SK-N-SH (cell line): ENCODE results near the gene CR1. TPM values are rescaled to one million over a fixed set of nuclear protein-coding genes. Genes with fewer than 3 reads are reported as not detected.
"Not testable (repeated sequence)": the region's sequence is repeated elsewhere in the genome, so short reads cannot be mapped to it uniquely, and the experiment has no call there.

Experiments used
- CTCF ChIA-PET: fragments of 300-600, 350-600 bp; formaldehyde crosslinking; extraction: SDS; loops from one replicate; lab custom pipeline; 2021; lab: Yijun Ruan, JAX
- POLR2A ChIA-PET: fragments of 350-600 bp; sonication (Branson Sonifier 250); formaldehyde crosslinking; extraction: SDS; loops from one replicate; lab custom pipeline; 2020; ENCODE audit warnings: antibody characterized with exemption, inconsistent platforms; lab: Yijun Ruan, JAX
- DNase-seq: peaks from one replicate; pipeline ENCODE4 v3.0.0; 2012
- H2AFZ ChIP-seq: fragments of 200-600 bp; sonication (generic); 2 replicates; pipeline ENCODE4 v1.8.1; 2016; ENCODE audit warnings: antibody characterized with exemption, mild to moderate bottlenecking, low read depth
- H3F3A ChIP-seq: fragments of 200-600 bp; sonication (generic); replicated peaks from 2 replicates; pipeline ENCODE3; 2016; ENCODE audit warnings: antibody characterized with exemption, mild to moderate bottlenecking; ENCODE audit not compliant: insufficient read depth
- H3K27ac ChIP-seq, 2 experiments: fragments of 200-500 bp in 1 of 2; fragments of 200-600 bp in 1 of 2; sonication (Bioruptor generic) in 1 of 2; sonication (generic), shearing (Covaris generic) in 1 of 2; 2 replicates each; pipeline versions ENCODE4 v1.5.1 to v1.6.1; 2014 to 2016; ENCODE audit warnings: low read depth in 2 of 2, inconsistent platforms in 1 of 2, low read length in 1 of 2, mild to moderate bottlenecking in 1 of 2, mixed read lengths in 1 of 2
- H3K27me3 ChIP-seq: fragments of 200-600 bp; sonication (generic), shearing (Covaris generic); 2 replicates; pipeline ENCODE4 v1.6.1; 2016; ENCODE audit warnings: mixed run types; ENCODE audit not compliant: insufficient read depth
- H3K36me3 ChIP-seq, 2 experiments: fragments of 200-500 bp in 1 of 2; fragments of 200-600 bp in 1 of 2; sonication (Bioruptor generic) in 1 of 2; sonication (generic) in 1 of 2; replicated peaks in 1 of 2; 2 replicates each; pipeline versions ENCODE3 to v1.5.1; 2014 to 2016; ENCODE audit warnings: low read length in 1 of 2, mild to moderate bottlenecking in 1 of 2; ENCODE audit not compliant: insufficient read depth in 2 of 2, control insufficient read depth in 1 of 2
- H3K4me1 ChIP-seq, 2 experiments: fragments of 200-500 bp in 1 of 2; fragments of 200-600 bp in 1 of 2; sonication (Bioruptor generic) in 1 of 2; sonication (generic), shearing (Covaris generic) in 1 of 2; 2 replicates each; pipeline versions ENCODE4 v1.5.1 to v1.6.1; 2014 to 2016; ENCODE audit warnings: low read depth in 1 of 2, low read length in 1 of 2, mixed run types in 1 of 2; ENCODE audit not compliant: insufficient read depth in 2 of 2, control insufficient read depth in 1 of 2
- H3K4me2 ChIP-seq: fragments of 200-600 bp; sonication (generic), shearing (Covaris generic); 2 replicates; pipeline ENCODE4 v1.6.1; 2017; ENCODE audit warnings: mixed run types
- H3K4me3 ChIP-seq, 2 experiments: fragments of 200-500 bp in 1 of 2; fragments of 200-600 bp in 1 of 2; sonication (Bioruptor generic) in 1 of 2; sonication (generic), shearing (Covaris generic) in 1 of 2; 2 replicates each; pipeline versions ENCODE4 v1.5.1 to v1.8.1; 2014 to 2016; ENCODE audit warnings: low read depth in 2 of 2, inconsistent platforms in 1 of 2, low read length in 1 of 2, mild to moderate bottlenecking in 1 of 2, mixed read lengths in 1 of 2, moderate library complexity in 1 of 2
- H3K79me2 ChIP-seq: fragments of 200-600 bp; sonication (generic); 2 replicates; pipeline ENCODE4 v1.8.1; 2017; ENCODE audit warnings: mild to moderate bottlenecking; ENCODE audit not compliant: insufficient read depth
- H3K9ac ChIP-seq: fragments of 200-600 bp; sonication (generic); 2 replicates; pipeline ENCODE4 v1.6.1; 2017; ENCODE audit warnings: mixed run types
- H3K9me2 ChIP-seq: fragments of 200-600 bp; sonication (generic); 2 replicates; pipeline ENCODE4 v1.6.1; 2017; ENCODE audit warnings: mixed run types
- H3K9me3 ChIP-seq: fragments of 200-600 bp; sonication (generic); 2 replicates; pipeline ENCODE4 v1.6.1; 2017; ENCODE audit warnings: mixed run types, mild to moderate bottlenecking, moderate library complexity
- H4K20me1 ChIP-seq: fragments of 200-600 bp; sonication (generic); 2 replicates; pipeline ENCODE4 v1.6.1; 2017; ENCODE audit warnings: mild to moderate bottlenecking, mixed run types; ENCODE audit not compliant: insufficient read depth
- EP300 ChIP-seq, 2 experiments: IDR thresholded peaks; 2 replicates each; pipeline versions ENCODE4 v1.4.0 to v1.6.1; 2012; ENCODE audit warnings: borderline replicate concordance in 1 of 2, low read depth in 1 of 2, low read length in 1 of 2
- EZH2phosphoT487 ChIP-seq: fragments of 200-600 bp; sonication (generic); IDR thresholded peaks from 2 replicates; pipeline ENCODE4 v1.6.1; 2017; ENCODE audit warnings: low read depth, mixed run types, mild to moderate bottlenecking, antibody characterized with exemption, moderate library complexity, borderline replicate concordance
- FOSL2 ChIP-seq: IDR thresholded peaks from 2 replicates; pipeline ENCODE4 v1.4.0; 2012; ENCODE audit warnings: low read depth, mild to moderate bottlenecking, moderate library complexity, borderline replicate concordance
- FOXM1 ChIP-seq: IDR thresholded peaks from 2 replicates; pipeline ENCODE4 v1.4.0; 2012; ENCODE audit warnings: low read depth, mild to moderate bottlenecking
- JUND ChIP-seq: IDR thresholded peaks from 2 replicates; pipeline ENCODE4 v1.4.0; 2012
- NFIC ChIP-seq: IDR thresholded peaks from 2 replicates; pipeline ENCODE4 v1.4.0; 2012; ENCODE audit warnings: borderline replicate concordance
- NRF1 ChIP-seq: IDR thresholded peaks from 2 replicates; pipeline ENCODE4 v1.6.1; 2012; ENCODE audit warnings: low read depth, mild to moderate bottlenecking, low read length
- RCOR1 ChIP-seq: fragments of 150-350 bp; IDR thresholded peaks from 2 replicates; pipeline ENCODE4 v1.6.1; 2017; ENCODE audit warnings: antibody characterized with exemption, low read length
- RFX5 ChIP-seq: IDR thresholded peaks from 2 replicates; pipeline ENCODE4 v1.6.1; 2012; ENCODE audit warnings: mild to moderate bottlenecking, improper control_type of control experiment, low read length
- TAF1 ChIP-seq: IDR thresholded peaks from 2 replicates; pipeline ENCODE4 v1.6.1; 2012; ENCODE audit warnings: low read depth, mild to moderate bottlenecking, low read length, moderate library complexity, borderline replicate concordance
- WGBS: methylation state at CpG from one replicate; pipeline ENCODE4 v1.1.6; 2017; ENCODE audit warnings: low lambda C conversion rate; 5-methylcytosine and 5-hydroxymethylcytosine counted together
- polyA plus RNA-seq, 3 experiments: library from polyadenylated mRNA; depleted of rRNA; stranded (reverse); fragments of >200 nt; gene quantifications; 2 replicates each; pipeline ENCODE4 v1.2.3, GENCODE V29; 2012

The CR1 gene
- polyA plus RNA-seq, 1 of the 3 experiments (the other 2 are of a cell fraction) = not detected

DNA sequence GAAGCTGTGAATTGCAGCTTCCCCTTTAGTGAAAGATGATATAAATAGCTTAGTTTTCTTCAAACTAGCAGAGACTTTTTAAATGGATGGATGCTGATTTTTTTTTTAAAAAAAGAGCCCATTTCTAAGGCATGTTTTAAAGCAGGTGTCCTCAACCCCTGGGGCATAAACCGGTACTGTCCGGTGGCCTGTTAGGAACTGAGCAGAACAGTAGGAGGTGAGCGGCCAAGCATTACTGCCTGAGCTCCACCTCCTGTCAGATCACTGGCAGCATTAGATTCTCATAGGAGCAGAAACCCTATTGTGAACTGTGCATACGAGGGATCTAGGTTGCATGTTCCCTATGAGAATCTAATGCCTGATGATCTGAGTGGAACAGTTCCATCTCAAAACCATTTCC lies 180.2 kb downstream of the CR1 start (continued):
- TF ChIP-seq NFIC (no peak), TAF1 (no peak), EZH2phosphoT487 (no peak), NRF1 (no peak), EP300 (IDR thresholded peaks at IDR 0.05; ENCODE audit: borderline replicate concordance in 1 of 2, low read depth in 1 of 2, low read length in 1 of 2) (no peak), RCOR1 (no peak), FOSL2 (no peak), JUND (no peak), RFX5 (no peak), FOXM1 (no peak)

DNA sequence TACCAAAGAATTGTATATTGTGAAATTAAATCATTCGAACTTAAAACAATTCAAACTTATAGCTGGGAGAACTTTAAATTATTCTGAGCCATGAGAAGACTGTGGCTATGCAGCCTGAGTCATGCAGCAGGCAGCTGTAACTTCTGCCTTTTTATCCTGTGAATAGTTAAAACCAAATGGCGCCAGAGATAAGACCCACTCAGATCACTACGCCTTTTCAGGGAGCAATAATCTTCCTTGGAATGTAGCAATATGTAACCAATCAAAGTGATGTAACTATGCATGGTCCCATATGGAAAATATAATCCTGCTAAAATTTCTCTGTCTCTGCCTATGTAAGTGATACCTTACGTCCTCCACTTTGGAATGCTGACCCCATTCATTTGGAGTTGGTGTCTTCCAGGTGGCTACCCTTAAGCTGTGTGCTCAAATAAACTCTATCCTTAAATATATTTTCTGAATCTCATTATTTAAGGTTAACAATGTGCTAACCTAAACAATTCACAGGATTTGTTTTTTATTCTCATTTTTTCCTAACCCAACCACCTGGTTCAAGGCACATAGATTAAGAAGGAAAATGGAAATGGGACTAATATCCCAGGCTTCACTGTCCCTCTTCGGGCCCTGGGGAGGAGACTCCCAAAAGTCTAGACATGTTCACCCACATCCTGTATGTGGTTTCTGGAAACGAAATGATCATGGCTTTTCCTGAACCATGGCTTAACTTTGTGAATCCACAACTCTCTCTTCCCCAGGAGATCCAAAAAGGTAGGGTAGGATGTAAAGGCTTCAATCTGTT lies 184.8 kb downstream of the CR1 start:
- H3K79me2 ChIP-seq, H4K20me1 ChIP-seq, H3K9ac ChIP-seq, H3K9me3 ChIP-seq, H3F3A ChIP-seq, H2AFZ ChIP-seq, CTCF ChIA-PET, H3K27me3 ChIP-seq, H3K27ac ChIP-seq, H3K4me3 ChIP-seq, H3K4me1 ChIP-seq, H3K36me3 ChIP-seq, H3K9me2 ChIP-seq, H3K4me2 ChIP-seq, POLR2A ChIA-PET, DNase-seq: not testable (repeated sequence)
- 6% methylated on average over 6 of the region's 6 CpGs for WGBS

DNA sequence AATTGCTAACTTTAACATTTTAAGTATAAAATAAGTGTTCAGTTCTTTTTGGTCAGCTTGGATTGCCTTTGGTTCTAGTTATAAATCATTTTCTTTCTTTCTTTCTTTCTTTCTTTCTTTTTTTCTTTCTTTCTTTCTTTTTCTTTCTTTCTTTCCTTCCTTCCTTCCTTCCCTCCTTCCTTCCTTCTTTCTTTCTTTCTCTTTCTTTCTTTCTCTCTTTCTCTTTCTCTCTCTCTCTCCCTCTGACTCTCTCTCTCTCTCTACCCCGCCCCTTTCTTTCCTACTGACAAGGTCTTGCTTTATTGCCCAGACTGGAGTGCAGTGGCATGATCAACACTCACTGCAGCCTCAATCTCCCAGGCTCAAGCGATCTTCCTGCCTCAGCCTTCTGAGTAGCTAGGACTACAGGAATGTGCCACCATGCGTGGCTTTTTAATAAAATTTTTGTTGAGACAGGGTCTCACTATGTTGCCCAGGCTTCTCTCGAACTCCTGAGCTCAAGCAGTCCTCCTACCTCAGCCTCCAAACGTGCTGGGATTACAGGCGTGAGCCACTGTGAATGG lies 187.0 kb downstream of the CR1 start:
- H2AFZ ChIP-seq, H3K4me3 ChIP-seq, H4K20me1 ChIP-seq, H3K4me2 ChIP-seq, H3F3A ChIP-seq, H3K27me3 ChIP-seq, H3K27ac ChIP-seq, H3K9ac ChIP-seq, H3K9me2 ChIP-seq, DNase-seq, POLR2A ChIA-PET, H3K9me3 ChIP-seq, H3K4me1 ChIP-seq, CTCF ChIA-PET, H3K79me2 ChIP-seq, H3K36me3 ChIP-seq: not testable (repeated sequence)
- WGBS = 18% methylated on average over 6 of the region's 6 CpGs

GRCh38 chr1:207690551-207690950 lies 194.6 kb downstream of the CR1 start:
- H3K4me3 ChIP-seq, H3K9ac ChIP-seq, H4K20me1 ChIP-seq, H3F3A ChIP-seq, H3K27ac ChIP-seq, H3K9me2 ChIP-seq, H3K4me1 ChIP-seq, H3K9me3 ChIP-seq, H2AFZ ChIP-seq, POLR2A ChIA-PET, H3K36me3 ChIP-seq, H3K27me3 ChIP-seq, H3K79me2 ChIP-seq, DNase-seq, H3K4me2 ChIP-seq: not testable (repeated sequence)
- CTCF ChIA-PET = interaction anchor here (1.1 kb wide), 1 partner anchor 8 kb away, joined by 3 read pairs; no protein-coding TSS in a partner anchor
- WGBS = 59% methylated on average over 4 of the region's 4 CpGs
